Activated T-cell treated with anti-CD3 and anti-CD28 coated beads, Interleukin-2, amount 50 U/mL, for 4 hours (primary cell): ENCODE results near the gene VPS35L. TPM values are rescaled to one million over a fixed set of nuclear protein-coding genes. Genes with fewer than 3 reads are reported as not detected.
"Not testable (repeated sequence)": the region's sequence is repeated elsewhere in the genome, so short reads cannot be mapped to it uniquely, and the experiment has no call there.

ENCODE experiments used
- ATAC-seq, 2 donors: fragments of 200-7000 bp; cut with Tn5 transposase; one replicate each; pipeline ENCODE4 v1.10.0; 2021
- DNase-seq: peaks from one replicate; pipeline ENCODE4 v3.0.0-alpha.2; 2020
- H3K27me3 Mint-ChIP-seq: one replicate; pipeline ENCODE4 v1.8.0; 2021; ENCODE audit warnings: low read depth, mixed read lengths
- H3K36me3 Mint-ChIP-seq: one replicate; pipeline ENCODE4 v1.8.0; 2022; ENCODE audit warnings: mixed read lengths; ENCODE audit not compliant: insufficient read depth
- H3K4me1 Mint-ChIP-seq: one replicate; pipeline ENCODE4 v1.8.0; 2021; ENCODE audit warnings: low read depth, mixed read lengths
- H3K4me3 Mint-ChIP-seq: one replicate; pipeline ENCODE4 v1.8.0; 2021; ENCODE audit warnings: mild to moderate bottlenecking, moderate library complexity, mixed read lengths
- H3K9me3 Mint-ChIP-seq: one replicate; pipeline ENCODE4 v1.8.0; 2021; ENCODE audit warnings: mixed read lengths
- total RNA-seq, 3 donors: library from RNA; stranded (reverse); gene quantifications; one replicate each; pipeline ENCODE4 v1.2.1, GENCODE V29; 2021

VPS35L gene
- total RNA-seq, 3 donors from 2014 or later = 29.9 to 34.5 (median 30.9) TPM

DNA sequence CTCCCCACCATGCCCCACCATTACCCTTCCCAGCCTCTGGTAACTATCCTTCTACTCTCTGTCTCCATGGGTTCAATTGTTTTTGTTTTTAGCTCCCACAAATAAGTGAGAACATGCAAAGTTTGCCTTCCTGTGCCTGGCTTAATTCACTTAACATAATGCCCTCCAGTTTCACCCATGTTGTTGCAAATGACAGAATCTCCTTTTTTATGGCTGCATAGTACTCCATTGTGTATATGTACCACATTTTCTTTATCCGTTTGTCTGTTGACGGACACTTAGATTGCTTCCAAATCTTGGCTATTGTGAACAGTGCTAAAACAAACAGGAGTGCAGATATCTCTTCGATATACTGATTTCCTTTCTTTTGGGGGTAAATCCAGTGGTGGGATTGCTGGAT lies 109.8 kb downstream of the VPS35L start:
- H3K4me1 Mint-ChIP-seq, ATAC-seq, H3K27me3 Mint-ChIP-seq, H3K9me3 Mint-ChIP-seq, H3K4me3 Mint-ChIP-seq, DNase-seq: not testable (repeated sequence)
- H3K36me3 Mint-ChIP-seq = peaks cover 37% of the 10 kb centered on the region

DNA sequence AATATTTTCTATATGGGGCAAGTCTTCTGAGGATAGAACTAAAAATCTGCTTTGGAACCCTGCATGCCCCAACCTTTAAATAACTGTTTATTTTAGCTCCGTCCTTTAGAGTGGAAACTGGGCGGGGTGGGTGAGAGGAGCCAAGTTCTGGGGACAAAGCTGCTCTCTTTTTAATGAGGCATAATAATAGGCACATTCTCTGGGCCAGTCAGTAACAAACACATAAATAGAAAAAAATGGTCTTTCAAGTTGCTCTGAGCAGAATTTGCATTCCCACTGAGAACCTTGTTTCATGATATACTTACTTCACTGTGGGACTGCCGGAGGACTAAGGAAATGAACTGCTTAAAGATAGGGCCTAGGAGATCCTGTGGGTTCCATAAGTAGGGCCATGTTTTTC lies 111.0 kb downstream of the VPS35L start:
- no peaks in the 10 kb centered on the region for H3K27me3 Mint-ChIP-seq
- H3K4me3 Mint-ChIP-seq = no peak overlapping the region
- H3K4me1 Mint-ChIP-seq = no peaks in the 10 kb centered on the region
- DNase-seq (no peak), ATAC-seq (no peak)
- H3K9me3 Mint-ChIP-seq = peaks cover 4% of the 10 kb centered on the region
- H3K36me3 Mint-ChIP-seq = peaks cover 38% of the 10 kb centered on the region

DNA sequence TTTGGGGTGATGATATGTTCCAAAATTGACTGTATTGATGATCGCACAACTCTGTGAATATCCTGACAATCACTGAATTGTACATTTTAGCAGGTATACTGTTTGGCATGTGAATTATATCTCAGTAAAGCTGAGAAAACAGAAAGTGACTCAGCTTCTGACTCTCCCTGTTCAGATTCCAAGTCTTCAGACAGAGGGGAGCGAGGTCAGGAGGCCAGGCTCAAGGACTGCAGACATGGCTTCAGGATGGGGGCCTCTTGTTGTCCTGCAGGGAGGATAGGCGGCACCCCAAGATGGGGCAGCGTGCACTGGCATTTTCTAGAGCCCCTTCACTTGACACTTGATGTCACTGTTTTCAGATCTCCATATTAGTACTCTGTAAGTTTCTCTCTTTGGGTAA lies 116.9 kb downstream of the VPS35L start:
- Mint-ChIP-seq H3K4me1 (no peaks in the 10 kb centered on the region), H3K36me3 (peaks cover 43% of the 10 kb centered on the region), H3K9me3 (no peaks in the 10 kb centered on the region)

DNA sequence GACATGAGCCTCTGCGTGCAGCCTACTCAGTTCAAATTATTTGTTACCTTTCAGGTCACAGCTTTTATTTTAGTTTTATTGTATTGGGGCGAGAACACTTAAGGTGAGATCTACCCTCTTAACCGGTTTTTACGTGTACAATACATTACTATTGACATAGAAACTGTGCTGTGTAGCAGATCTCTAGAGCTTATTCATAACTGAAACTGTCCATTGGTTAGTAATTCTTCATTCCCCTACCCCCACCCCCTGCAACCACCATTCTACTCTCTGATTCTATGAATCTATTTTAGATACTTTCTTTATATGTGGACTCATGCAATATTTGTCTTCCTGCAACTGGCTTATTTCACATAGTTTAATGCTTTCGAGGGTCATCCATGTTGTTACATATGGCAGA lies 119.0 kb downstream of the VPS35L start:
- Mint-ChIP-seq H3K4me3 (no peak overlapping the region), H3K36me3 (peaks cover 36% of the 10 kb centered on the region), H3K27me3 (no peaks in the 10 kb centered on the region), H3K9me3 (no peaks in the 10 kb centered on the region), H3K4me1 (no peaks in the 10 kb centered on the region)
- DNase-seq (no peak), ATAC-seq (no peak)

More for the DNA sequence above, 116.9 kb downstream of the VPS35L start:
- ATAC-seq (no peak), DNase-seq (no peak)
- Mint-ChIP-seq H3K27me3 (no peaks in the 10 kb centered on the region), H3K4me3 (no peak overlapping the region)

DNA sequence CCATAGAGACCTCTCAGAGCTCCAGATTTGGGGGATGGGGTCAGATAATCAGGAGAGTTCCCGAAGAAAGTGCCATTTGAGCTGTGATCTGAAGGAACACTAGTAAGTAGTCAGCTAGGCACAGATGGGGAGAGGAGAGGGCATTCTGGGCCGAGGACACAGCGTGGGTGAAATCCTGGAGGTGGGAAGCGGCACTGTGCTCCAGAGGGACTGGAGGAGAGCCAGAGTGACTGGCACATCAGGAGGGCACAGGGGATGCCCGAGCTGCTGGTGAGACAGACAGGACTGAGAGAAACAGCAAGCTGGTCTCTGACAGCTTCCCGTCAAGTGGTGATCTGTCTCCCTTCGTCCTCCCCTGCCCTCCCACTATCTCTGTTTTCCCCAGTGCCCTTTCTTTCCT lies 121.9 kb downstream of the VPS35L start:
- H3K36me3 Mint-ChIP-seq = peaks cover 33% of the 10 kb centered on the region

DNA sequence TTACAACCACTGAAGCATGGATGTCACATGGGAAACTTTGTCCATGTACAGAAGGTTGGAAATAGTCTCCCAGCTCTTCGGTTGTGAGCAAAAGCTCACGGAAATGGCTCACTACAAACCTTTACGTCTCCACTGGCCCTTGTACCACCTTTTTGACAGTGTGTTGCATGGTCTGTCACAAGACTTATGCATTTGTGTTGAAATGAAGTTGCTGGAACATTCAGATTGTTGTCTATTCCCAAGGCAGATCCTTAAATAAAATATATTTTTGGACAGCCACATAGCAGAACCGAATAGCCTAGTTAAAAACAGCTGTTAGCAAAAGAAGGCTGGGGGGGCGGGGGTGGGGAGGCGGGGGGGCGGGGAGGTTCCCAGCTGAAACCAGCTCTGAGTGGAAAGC lies 123.3 kb downstream of the VPS35L start:
- Mint-ChIP-seq H3K27me3 (no peaks in the 10 kb centered on the region), H3K4me1 (no peaks in the 10 kb centered on the region), H3K36me3 (peaks cover 40% of the 10 kb centered on the region), H3K4me3 (no peak overlapping the region), H3K9me3 (peaks cover 6% of the 10 kb centered on the region)
- DNase-seq (no peak), ATAC-seq (no peak)

More for the DNA sequence above, 121.9 kb downstream of the VPS35L start:
- H3K9me3 Mint-ChIP-seq = no peaks in the 10 kb centered on the region
- no peaks in the 10 kb centered on the region for H3K4me1 Mint-ChIP-seq
- ATAC-seq = no peak
- H3K4me3 Mint-ChIP-seq = no peak overlapping the region
- H3K27me3 Mint-ChIP-seq = no peaks in the 10 kb centered on the region
- DNase-seq = no peak

DNA sequence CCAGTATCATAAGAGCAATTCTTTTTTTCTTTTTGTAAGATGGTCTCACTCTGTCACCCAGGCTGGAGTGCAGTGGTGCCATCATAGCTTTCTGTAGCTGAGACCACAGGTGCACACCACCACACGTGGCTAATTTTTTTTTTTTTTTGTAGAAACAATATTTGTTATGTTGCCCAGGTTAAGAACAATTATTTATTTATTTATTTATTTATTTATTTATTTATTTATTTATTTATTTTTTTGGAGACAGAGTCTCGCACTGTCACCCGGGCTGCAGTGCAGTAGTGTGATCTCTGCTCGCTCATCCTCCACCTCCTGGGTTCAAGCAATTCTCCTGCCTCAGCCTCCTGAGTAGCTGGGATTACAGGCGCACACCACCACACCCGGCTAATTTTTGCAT lies 123.8 kb downstream of the VPS35L start:
- H3K9me3 Mint-ChIP-seq, H3K27me3 Mint-ChIP-seq, DNase-seq, H3K4me3 Mint-ChIP-seq, H3K4me1 Mint-ChIP-seq, ATAC-seq: not testable (repeated sequence)
- H3K36me3 Mint-ChIP-seq = peaks cover 41% of the 10 kb centered on the region

DNA sequence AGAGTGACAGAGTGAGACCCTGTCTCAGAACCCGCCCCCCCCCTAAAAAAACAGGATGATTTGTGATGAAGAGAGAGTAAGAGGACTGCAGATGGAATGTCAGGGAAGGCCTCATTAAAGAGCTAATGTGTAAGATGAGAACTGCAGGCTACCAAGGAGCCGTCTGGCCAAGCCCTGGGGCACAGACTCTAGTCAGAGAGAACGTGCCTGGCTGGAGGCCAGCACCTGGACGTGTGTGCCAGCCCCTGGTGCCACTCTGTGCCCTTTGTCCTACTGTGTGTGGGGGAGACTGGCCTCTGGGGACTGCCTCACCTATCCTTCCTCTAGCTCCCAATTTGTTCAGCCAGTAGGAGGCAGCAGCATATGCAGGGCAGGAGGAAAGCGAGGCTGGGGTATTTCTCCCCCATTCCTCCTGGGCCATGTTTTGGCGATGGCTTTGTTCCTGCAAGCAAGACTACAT lies 125.4 kb downstream of the VPS35L start:
- no peaks in the 10 kb centered on the region for H3K4me1 Mint-ChIP-seq
- H3K9me3 Mint-ChIP-seq = peaks cover 13% of the 10 kb centered on the region
- no peak for ATAC-seq
- DNase-seq = no peak
- H3K4me3 Mint-ChIP-seq = no peak overlapping the region
- H3K36me3 Mint-ChIP-seq = peaks cover 45% of the 10 kb centered on the region
- no peaks in the 10 kb centered on the region for H3K27me3 Mint-ChIP-seq

DNA sequence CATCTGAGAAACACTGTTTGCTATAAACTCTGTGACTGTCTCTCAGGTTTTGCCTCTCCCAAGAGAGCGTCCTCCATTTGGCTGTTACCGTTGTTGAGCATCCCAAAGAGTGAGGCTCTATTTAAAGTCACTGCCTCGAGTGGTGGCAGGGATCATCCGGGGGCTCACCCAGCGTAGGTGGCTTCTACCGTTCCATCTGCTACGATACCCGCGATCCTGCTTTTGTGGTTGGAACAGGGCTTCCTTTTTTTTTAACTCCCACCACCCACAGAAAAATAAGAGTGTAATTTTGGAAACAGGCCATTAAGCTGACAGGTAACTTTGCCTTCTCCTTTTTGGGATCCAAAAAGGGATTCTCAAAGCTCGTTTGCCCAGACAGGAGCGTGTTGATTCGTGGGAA lies 126.1 kb downstream of the VPS35L start:
- no peak for DNase-seq
- no peak for ATAC-seq
- H3K36me3 Mint-ChIP-seq = peaks cover 45% of the 10 kb centered on the region
- no peak overlapping the region for H3K4me3 Mint-ChIP-seq
- H3K4me1 Mint-ChIP-seq = no peaks in the 10 kb centered on the region
- peaks cover 13% of the 10 kb centered on the region for H3K9me3 Mint-ChIP-seq
- no peaks in the 10 kb centered on the region for H3K27me3 Mint-ChIP-seq

DNA sequence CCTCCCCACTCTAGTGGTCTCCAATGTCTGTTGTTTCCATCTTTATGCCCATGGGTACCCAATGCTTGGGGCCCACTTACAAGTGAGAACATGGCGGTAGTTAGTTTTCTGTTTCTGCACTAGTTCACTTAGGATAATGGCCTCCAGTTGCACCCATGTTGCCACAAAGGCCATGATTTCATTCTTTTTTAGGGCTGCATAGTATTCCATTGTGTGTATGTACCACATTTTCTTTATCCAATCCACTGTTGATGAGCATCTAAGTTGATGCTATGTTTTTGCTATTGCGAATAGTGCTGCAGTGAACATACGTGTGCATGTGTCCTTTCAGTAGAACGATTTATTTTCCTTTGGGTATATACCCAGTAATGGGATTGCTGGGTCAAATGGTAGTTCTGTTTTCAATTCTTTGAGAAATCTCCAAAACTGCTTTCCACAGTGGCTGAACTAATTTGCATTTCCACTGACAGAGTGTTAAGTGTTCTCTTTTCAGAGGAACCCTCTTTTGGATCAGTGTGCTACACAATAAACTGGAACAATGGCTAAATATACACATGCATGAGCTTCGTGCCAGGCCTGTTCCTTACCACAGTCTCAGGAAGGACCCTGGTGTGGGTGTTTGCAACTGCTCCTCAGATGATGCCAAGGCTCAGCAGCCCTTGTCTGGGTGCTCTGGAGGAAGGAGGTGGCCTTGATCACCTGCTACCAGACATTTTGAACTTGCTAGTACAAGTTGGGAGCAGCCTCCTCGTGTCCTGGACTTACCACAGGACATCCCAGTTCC lies 128.1 kb downstream of the VPS35L start:
- Mint-ChIP-seq H3K9me3 (peaks cover 13% of the 10 kb centered on the region), H3K27me3 (no peaks in the 10 kb centered on the region), H3K4me3 (no peak overlapping the region), H3K36me3 (peaks cover 42% of the 10 kb centered on the region), H3K4me1 (peaks cover 8% of the 10 kb centered on the region)
- ATAC-seq (no peak), DNase-seq (no peak)

DNA sequence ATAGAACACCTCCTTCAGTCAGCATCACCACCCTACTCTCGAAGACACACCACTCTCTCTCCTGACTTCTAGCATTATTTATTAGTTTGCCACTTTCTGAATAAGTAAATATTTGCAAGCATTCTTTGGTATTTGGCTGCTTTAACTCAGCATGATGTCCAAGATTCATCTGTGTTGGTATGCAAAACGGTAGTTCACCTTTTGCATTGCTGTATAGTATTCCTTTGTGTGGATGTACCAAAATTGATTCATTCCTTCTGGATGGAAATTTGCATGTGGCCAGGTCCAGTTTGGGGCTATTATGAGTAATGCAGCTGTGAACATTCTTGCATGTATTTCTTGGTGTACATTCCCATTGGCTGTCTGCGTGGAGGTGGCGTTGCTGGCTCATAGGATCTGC lies 129.7 kb downstream of the VPS35L start:
- ATAC-seq = no peak

DNA sequence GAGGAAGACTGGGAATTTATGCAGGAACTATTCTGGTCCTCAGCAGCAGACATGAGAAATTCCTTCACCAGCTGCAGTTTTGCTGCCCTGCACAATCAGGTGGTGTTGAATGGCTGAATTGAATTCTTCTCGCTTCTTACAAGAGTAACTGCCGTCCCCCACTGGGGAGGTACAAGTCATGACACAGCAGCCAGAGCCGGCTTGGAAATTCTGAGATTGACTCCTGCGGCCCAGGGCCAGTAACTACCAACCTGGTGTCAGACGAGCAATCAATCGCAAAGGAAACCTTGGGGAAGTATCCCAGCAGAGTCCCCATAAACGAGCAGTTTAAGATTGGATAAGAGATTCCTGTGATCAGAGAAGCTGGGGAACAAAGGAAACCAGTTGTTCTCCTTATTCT lies 131.8 kb downstream of the VPS35L start:
- H3K4me3 Mint-ChIP-seq = no peak overlapping the region
- peaks cover 13% of the 10 kb centered on the region for H3K9me3 Mint-ChIP-seq
- no peaks in the 10 kb centered on the region for H3K27me3 Mint-ChIP-seq
- peaks cover 30% of the 10 kb centered on the region for H3K4me1 Mint-ChIP-seq
- peaks cover 44% of the 10 kb centered on the region for H3K36me3 Mint-ChIP-seq
- no peak for DNase-seq
- ATAC-seq = no peak

More for the DNA sequence above, 129.7 kb downstream of the VPS35L start:
- H3K4me1 Mint-ChIP-seq = peaks cover 22% of the 10 kb centered on the region
- no peak for DNase-seq
- H3K27me3 Mint-ChIP-seq = no peaks in the 10 kb centered on the region
- H3K9me3 Mint-ChIP-seq = peaks cover 13% of the 10 kb centered on the region
- no peak overlapping the region for H3K4me3 Mint-ChIP-seq
- H3K36me3 Mint-ChIP-seq = peaks cover 40% of the 10 kb centered on the region

DNA sequence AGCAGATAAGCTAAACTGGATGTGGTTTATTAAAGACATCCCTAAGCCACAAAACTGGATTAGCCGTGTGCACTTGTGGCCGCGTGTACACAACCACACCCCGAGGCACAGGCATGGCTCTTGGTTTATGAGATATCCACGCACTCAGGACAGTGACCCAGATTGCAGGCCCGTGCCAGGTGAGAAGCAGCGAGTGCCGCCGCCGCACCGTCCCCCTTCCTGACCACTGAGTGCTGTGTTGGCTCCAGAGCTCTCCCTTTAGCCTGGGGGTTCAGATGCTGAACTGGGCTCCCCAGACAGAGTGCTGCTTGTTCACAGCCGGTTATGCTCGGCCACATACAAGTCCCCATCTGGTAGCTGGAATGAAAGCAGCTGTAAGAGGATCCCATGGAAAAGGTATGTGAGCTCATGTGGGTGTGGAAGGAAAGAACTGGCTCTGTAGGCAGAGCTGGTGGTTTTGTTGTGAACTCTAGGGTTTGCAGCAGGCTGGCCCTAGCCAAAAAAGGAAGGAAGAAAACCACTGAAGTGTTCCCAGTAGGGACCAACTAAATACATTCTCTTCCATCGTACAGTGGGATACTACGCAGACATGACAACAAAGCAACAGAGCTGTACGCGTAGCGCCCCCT lies 133.0 kb downstream of the VPS35L start:
- Mint-ChIP-seq H3K27me3 (no peaks in the 10 kb centered on the region), H3K4me3 (no peak overlapping the region), H3K9me3 (peaks cover 7% of the 10 kb centered on the region), H3K36me3 (peaks cover 41% of the 10 kb centered on the region), H3K4me1 (peaks cover 32% of the 10 kb centered on the region)
- ATAC-seq = no peak
- no peak for DNase-seq

DNA sequence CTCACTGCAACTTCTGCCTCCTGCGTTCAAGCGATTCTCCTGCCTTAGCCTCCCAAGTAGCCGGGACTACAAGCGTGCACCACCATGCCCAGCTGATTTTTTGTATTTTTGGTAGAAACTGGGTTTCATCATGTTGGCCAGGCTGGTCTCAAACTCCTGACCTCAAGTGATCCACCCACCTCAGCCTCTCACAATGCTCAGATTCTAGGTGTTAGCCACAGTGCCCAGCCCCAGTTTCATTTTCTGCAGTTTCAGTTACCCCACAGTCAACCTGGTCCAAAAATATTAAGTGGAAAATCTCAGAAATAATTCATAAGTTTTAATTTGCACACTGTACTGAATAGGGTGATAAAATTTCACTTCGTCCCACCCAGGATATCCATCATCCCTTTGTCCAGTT lies 133.8 kb downstream of the VPS35L start:
- ATAC-seq (no peak), DNase-seq (no peak)
- Mint-ChIP-seq H3K36me3 (peaks cover 39% of the 10 kb centered on the region), H3K9me3 (peaks cover 6% of the 10 kb centered on the region), H3K27me3 (no peaks in the 10 kb centered on the region), H3K4me3 (no peak overlapping the region), H3K4me1 (peaks cover 35% of the 10 kb centered on the region)

DNA sequence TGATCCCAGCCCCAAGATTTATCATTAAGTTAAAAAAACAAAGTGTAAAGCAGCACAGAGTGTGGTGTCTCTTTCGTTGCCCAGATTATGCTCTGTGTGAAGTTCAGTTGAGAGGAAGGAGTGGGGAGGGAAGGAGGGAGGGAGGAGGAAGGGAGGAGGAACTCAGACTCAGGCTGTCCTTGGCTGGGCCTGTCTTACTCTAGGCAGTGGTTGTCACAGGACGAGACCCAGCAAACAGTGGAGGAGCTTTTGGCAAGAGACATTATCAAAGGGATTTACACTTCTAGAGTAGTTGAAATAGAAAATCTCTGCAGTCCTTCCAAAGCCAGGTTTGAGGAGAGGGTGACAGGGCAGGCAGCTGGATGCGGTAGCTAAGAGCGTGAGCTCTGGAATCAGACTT lies 134.7 kb downstream of the VPS35L start:
- no peaks in the 10 kb centered on the region for H3K27me3 Mint-ChIP-seq
- ATAC-seq = no peak
- H3K4me1 Mint-ChIP-seq = peaks cover 40% of the 10 kb centered on the region
- no peak for DNase-seq
- H3K4me3 Mint-ChIP-seq = no peak overlapping the region
- H3K9me3 Mint-ChIP-seq = peaks cover 1% of the 10 kb centered on the region
- H3K36me3 Mint-ChIP-seq = peaks cover 33% of the 10 kb centered on the region
